Esophagus muscularis mucosa (tissue), 4 donors: ENCODE results near the gene DDX17.

Experiments used
- CTCF ChIP-seq, 3 experiments: fragments of 200-600 bp in 2 of 3; fragments of 450-650 bp in 1 of 3; sonication (generic) in 2 of 3; IDR thresholded peaks; one replicate each; pipeline ENCODE4 v1.5.1; 2017 to 2019; ENCODE audit warnings: antibody characterized with exemption in 3 of 3, mild to moderate bottlenecking in 2 of 3, moderate library complexity in 1 of 3
- EP300 ChIP-seq: sonication (generic); formaldehyde crosslinking; IDR thresholded peaks from one replicate; pipeline ENCODE4 v1.6.1; 2017; ENCODE audit warnings: antibody characterized with exemption
- POLR2A ChIP-seq: fragments of 450-650 bp; IDR thresholded peaks from one replicate; pipeline ENCODE4 v1.6.1; 2017; ENCODE audit warnings: antibody characterized with exemption, moderate library complexity, mild to moderate bottlenecking, low read depth
- POLR2AphosphoS5 ChIP-seq, 2 donors: sonication (generic); formaldehyde crosslinking; IDR thresholded peaks; one replicate each; pipeline ENCODE4 v1.6.1; 2017; ENCODE audit warnings: antibody characterized with exemption in 2 of 2

DNA sequence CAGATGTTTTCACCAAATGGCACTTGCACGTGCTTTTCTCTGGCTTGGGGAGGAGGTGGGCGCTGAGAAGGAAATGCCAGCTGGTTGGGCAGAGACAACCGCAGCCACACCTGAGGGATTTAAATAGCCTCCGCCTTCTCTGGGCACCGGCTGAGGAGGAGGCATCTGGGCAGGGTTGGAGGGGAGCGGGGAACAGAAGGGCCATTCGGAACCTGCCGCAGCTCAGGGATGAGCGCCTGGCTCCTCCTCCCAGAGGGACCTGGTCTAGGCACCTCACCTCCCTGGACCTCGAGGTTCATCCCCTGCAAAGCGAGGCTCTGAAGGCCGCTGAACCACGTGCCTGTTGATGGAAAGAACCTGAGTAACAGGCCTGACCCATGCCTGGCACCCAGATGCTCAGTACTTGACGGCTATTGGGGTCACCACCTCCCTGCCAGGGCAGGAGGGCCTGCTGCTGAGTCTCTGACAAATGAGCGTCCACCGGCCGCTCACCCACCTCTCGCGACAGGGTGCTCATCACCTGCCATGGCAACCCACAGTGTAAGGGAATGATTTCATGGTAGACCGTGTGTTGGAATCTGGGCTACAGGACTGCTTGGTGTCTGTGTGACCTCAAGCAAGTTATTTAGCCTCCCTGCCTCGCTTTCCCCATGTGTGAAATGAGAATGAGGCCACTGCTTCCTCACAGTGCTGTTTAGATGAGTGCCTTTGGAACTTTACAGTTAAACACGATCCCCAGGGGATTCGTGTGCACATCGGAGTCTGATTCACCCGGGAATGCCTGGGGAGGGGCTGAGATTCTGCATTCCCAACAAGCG lies 40.2 kb downstream of the DDX17 start:
- TF ChIP-seq POLR2A, result no peak
- no peak for TF ChIP-seq CTCF (IDR thresholded peaks at IDR 0.05)
- TF ChIP-seq POLR2AphosphoS5 (IDR thresholded peaks at IDR 0.05), result no peak
- no peak for TF ChIP-seq EP300
